Urothelium cell line (cell line): ENCODE measurements around the gene PHPT1.
"Not testable (repeated sequence)": the region's sequence is repeated elsewhere in the genome, so short reads cannot be mapped to it uniquely, and the experiment has no call there.

ENCODE experiments used
- DNase-seq: peaks from one replicate; pipeline ENCODE4 v3.0.0; 2011; ENCODE audit warnings: low spot score, mixed read lengths
- FAIRE-seq: peaks from 2 replicates; lab custom pipeline; 2011; peaks lifted over from hg19 to GRCh38; lab: Jason Lieb, UNC

Gene PHPT1

DNA sequence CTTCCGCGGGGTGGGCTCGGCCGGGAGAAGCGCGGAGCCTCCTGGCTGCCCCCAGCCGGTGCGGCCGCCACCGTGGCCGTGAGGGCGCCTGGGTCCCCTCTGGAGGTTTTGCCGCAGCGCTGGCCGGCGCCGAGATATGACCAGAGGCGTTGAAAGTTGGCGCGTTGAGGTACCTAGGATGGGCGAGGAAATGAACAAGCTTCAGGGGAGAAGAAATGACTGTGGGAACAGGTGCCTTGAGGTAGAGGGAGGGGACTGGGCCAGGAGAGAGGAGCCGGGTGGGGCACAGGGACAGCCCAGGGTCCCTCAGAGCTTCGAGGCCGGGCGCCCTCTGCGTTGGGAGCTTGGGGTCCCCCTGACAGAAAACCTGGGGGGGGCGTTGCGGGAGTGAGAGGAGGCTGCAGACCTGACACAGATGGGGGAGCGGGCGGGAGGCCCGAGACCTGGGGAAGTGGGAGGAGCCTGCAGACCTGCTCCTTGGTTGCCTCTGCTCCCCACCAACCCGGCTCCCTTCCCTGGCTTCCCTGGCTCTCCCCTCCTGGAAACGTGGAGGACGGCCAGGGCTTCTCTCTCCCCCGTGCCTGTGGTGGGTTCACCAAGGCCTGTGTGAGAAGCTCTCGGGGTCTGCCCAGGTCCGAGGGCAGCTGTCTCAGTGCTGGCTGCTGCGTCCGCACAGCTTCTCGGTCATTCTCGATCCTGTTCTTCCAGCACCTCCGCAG is 27.2 kb upstream of the PHPT1 start:
- FAIRE-seq (no peak), DNase-seq (no peak)

DNA sequence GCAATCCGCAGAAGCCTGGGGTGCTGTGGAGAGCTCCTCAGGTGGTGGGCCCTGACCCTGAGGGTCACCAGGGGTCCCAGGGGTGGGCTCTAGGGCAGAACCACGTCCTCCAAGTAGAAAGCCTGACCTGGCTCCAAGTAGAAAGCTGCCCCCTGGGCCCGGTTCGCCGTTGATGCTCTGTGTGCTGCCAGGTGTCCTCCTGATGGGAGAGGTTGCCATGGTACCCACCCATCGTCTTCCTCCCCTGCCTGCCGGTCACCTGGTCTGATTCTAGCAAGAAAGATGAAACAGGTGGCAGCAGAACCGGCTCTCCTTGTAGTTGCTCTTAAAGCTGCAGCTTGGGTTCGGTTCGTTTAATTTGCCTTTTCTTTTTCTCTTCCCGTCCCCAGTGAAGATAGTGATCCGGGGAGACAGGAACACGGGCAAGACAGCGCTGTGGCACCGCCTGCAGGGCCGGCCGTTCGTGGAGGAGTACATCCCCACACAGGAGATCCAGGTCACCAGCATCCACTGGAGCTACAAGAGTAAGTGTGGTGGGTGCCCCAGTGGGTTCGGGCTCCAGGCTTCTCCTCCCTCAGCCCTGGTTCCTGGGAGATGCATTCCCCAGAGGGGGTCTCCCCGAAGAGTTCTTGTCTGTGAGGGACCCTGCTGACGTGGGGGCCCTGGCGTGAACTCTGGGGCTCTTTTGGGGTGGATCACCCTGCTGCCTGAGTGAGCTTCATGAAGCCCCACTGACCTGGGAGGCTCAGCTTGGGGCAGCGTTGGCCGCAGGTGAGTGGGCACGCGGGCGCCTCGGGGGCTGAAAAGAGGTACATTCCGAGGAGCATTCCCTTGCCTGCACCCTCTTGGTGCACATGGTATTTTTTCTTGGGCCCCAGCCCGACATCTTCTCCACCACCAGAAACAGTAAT is 25.8 kb upstream of the PHPT1 start:
- no peak for FAIRE-seq
- DNase-seq = no peak

DNA sequence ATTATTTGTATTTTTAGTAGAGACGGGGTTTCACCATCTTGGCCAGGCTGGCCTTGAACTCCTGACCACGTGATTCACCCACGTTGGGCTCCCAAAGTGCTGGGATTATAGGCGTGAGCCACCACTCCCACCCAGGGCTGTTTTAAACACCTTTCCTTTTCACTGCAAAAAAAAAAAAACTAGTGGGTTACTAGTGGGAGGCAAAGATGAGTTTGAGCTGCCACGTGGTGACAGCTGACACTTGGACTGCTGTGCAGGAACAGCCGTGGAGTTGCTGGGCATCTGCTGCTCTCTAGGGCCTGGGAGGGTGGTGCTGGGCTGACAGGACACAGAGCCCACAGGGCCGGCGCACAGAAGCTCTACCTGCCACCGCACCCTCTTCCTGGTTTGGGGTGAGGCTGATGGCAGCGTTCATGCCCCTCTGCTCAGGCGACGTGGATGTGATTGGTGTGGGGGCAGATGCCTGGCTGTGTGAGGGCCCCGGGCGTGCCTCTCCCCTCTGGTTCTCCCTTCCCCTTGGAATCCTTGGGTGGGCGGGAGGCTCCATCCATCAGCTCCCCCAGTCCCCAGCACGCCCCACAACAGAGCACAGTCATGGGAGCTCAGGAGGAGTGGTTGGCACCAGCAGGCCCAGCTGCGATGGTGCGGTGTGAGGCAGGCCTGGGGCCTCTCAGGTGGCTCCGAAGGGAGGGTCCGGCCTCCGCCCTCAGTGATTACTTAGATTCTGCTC is 24.5 kb upstream of the PHPT1 start:
- FAIRE-seq (no peak), DNase-seq (no peak)

DNA sequence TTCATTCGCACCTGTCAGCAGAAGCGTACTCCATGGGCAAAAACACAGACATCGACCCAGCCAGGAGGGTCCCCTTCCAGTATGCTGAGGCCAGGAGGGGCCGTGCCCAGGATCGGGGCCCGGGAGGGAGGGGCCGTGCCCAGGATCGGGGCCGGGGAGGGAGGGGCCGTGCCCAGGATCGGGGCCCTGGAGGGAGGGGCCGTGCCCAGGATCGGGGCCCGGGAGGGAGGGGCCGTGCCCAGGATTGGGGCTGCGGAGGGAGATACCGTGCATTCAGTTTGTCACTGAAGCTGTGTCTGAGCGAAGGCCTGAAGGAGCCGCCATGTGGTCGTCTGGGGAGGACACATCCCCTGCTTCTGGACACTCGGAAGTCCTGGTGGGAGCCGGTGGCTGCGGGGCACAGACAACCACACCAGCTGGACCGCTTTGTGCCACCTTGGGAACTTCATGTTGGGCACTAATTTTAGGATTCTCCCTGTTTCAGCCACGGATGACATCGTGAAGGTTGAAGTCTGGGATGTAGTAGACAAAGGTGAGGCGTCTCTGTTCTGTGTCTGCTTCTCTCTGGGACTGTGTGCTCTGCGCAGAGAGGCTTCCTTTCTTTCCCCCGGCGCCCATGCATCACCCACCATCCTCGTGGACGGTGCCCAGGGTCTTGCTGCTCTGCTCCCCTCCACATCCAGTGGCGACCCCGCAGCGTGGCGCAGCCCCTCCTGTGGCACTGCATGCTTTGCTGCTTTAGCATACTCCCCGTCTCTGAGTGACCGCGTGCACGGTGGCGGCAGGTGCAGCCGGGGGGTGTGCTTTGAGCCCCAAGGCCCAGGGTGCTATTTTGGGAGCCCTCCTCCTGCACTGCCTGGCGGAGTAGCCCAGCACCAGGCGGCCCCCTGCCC is 23.7 kb upstream of the PHPT1 start:
- FAIRE-seq (no peak), DNase-seq (no peak)

DNA sequence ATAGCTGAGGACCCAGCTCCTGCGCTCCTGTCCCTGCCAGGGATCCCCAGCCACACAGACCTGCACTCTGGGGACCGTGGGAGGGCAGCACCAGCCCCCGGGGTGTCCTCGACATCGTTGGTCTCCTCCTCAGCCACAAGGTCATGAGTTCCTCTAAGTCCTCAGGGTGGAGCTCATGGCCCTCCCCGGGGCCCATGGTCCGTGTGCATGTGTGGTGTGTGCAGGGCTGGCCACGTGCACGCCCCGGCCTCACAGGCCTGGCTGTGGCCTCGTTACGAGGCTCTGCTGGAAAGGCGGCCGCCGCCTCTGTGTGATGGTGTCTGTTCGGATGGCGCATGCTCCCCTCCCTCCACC is 23.0 kb upstream of the PHPT1 start:
- FAIRE-seq (no peak), DNase-seq (no peak)

DNA sequence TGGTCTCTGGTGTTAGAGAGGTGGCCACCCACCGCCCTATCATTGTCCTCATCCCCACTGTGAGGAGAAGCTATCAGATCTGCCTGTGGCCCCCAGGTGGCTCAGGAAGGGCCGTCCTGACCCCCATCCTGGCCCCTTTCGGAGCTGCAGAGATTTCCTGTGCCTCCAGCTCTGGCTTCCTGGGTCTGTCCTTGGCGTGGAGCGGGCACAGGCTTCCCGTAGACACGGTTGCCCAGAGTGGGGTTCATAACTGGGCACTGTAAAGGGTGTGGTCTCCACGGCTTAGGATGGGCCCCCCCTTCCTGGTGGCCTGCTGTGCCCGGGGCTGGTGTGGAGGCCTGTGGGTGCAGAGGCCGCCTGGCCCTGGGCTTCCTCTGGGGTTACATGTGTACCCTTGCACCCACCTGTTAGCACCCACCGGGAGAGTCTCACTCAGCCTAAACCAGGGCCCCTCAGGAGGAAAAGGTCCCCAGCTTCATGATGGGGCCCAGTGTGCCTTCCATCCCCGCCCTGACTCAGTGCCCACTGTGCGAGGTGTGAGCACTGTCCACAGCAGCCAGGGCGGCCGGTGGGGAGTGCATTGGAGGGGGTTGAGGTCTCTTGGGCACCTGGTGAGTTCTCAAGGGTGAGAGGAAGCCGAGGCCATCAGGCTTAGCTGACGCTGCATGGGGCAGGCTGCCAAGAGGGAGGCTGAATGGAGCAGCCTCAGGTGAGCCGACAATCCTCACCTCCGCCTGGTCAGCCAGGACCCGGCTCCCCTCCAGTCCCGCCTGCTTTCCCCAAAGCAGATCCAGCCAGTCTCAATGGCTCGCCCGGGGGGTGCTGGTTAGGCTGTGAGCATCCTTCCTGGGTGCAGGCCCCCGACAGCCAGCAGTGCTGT is 22.3 kb upstream of the PHPT1 start:
- no peak for FAIRE-seq
- no peak for DNase-seq

DNA sequence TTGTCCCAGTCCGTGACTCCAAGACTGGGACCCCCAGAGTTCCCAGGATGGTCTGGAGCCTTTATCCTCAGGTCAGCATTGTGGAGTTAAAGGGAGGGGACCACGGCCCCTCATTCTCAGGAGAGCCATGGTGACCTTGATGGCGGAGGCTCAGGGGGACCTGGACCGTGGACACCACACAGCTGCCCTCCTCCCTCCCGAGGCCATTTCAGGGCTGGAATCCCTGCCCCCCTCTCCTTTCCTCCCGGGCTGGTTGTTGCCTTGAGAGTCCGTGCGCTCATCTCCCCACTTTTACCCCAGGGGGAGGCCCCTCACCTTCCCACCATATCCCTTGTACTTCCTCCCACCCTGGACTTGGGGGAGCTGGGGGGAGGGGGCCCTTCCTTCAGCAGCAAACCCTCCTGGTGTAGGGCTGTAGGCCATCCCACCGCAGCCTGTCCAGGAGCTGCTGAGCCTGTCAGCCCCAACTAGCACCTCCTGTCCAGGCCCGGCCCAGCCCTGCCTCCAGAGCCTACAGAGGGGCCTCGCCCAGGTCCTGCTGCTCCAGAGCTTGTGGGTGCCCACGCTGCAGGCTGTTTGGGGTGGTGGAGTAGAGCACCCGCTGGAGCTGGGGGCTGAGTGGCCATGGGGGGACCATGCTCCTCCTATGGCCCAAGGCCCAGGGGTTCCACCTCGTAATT is 21.3 kb upstream of the PHPT1 start:
- DNase-seq (no peak), FAIRE-seq (no peak)

DNA sequence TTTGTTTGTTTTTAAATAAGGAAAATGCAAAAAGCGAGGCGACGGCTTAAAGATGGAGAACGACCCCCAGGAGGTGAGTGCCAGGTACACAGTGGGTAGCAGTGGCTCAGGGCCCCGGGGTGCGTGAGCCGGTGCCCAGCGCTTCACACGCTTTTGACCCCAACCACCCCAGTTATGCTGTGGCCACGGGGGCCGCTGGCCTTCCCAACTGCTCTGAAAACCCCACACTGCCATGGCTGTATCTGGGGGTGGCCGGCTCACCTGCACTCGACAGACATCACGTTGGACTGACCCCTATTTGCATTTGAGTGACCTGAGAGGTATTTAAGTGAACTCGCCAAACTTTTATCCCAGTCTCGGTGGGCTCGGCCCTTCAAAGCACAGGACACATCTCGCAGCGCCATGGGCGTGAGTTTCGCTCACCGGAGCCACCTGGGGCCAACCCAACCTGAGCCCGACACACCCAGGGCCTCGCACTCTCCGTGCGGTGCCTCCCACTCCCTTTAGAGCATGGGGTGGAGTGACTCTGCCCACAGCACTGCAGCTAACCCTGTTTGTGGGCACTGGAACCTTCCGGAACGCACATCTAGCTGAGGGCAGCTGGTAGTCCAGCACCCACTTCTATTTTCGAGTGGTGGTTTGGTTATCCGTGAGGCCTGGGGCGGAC is 20.6 kb upstream of the PHPT1 start:
- FAIRE-seq (no peak), DNase-seq (no peak)

DNA sequence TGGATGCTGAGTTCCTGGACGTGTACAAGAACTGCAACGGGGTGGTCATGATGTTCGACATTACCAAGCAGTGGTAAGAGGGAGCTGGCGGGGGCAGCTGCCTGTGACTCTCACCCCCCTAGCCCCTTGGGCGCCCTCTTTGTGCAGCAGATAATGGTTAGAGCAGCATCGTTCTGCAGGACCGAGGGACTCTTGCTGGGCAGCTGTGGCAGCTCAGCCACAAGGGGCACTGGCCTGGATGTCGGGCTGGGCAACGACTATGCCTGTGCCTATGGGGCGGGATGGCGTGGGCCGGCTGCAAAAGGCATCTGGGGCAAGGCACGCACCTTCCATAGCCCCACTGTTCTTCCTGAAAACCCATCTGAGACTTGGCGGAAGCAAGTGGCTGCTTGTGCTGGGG is 19.8 kb upstream of the PHPT1 start:
- no peak for DNase-seq
- FAIRE-seq = no peak

DNA sequence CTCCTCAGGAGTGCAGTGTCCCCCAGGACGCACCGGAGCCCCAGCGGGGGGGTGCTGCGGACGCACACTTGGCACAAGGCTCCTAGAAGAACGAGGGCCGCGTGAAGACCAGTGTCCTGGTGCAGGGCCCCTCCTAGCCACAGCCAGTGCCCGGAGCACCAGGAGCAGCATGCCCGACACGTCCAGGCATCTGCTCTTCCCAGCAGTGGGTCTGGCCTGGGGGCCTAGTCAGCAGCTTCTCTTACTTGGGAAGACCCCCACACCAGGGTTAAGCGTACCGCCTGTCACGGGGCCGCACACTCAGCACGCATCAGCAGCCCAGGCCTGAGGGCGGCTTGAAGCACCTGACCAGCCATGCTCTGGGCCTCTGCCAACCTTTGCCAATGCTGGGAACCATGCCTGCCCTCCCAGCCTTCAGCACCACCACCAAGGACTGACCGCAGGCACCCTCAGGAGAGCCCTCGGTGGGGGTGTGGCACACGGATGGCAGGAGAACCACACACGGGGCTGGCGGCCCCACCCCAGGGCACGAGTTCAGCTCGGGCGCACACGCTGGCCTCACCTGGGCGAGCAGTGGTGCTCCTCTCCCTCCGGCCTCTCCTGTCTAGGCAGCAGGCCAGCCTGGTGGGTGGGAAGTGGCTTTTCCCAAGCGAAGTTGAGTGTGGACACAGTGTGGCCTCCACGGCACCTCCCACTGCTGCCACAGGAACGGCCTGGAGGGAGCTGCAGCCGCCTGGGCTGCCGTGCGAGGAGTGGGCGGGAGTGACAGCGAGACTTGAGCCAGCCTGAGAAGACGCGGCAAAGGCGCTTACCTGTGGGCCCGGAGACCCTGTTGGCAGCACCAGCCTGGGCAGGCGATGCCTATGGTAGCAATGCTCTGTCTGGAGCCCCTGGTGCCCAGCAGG is 19.0 kb upstream of the PHPT1 start:
- DNase-seq (no peak), FAIRE-seq (no peak)

DNA sequence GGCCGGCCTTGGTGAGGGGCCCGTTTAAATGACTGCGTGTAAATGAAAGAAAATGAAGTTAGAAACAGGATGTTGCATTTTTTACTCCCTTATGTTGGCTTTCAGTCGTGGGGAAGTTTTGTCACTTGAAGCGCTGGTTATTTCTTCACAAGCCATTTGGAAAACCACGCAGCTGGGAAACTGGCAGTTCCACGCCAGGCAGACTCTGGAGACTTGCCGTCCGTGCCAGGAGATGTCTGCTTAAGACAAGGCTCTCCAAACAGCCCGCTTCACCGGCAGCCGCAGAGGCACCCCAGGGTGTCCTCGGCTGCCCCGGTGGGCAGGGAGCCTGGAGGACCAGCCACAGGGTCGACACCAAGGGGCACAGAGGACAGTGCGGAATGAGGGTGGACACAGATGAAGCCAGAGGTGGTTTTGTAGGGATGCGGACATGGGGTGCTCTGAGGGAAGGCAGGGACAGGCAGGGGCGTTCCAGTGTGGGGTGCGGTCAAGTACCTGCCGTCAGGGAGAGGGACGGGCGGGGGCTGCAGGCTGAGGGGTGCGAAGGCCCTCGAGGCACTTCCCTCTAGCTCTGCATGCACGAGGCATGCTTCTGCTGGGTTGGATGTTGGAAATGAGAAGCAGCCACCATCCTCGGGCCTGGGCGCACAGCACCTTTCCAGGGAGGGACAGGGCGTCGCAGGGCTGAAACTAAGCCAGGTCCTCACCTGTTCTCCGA is 18.0 kb upstream of the PHPT1 start:
- FAIRE-seq = no peak
- no peak for DNase-seq

DNA sequence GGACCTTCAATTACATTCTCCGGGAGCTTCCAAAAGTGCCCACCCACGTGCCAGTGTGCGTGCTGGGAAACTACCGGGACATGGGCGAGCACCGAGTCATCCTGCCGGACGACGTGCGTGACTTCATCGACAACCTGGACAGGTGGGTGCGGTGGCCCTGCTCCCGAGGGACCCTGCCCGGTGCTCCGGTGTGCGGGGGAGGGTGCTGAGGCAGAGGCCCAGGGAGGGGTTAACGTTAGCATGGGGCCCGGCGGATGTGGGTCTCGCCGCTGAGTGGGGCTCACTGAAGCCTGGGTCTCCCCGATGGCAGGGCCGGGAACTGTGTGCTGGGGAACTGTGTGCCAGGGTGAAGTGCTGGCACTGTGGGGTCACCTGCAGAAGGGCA is 17.5 kb upstream of the PHPT1 start:
- FAIRE-seq (no peak), DNase-seq (no peak)

DNA sequence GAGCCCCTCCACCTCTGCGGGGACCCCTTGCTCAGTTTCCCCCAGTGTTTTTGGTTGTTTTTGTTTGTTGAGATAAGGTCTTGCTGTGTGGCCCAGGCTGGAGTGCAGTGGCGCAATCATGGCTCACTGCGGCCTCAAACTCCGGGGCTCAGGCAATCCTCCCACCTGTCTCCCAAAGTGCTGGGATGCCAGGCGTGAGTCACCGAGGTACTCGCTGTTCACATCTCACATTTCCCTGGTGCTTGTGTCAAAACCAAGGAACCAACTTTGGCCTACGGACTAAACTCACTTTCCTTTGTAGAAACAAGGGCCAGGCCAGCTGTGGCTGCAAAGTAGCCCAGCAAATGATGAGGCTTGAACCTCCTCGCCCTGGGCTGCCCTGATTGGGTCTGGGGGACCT is 16.6 kb upstream of the PHPT1 start:
- no peak for FAIRE-seq
- no peak for DNase-seq

DNA sequence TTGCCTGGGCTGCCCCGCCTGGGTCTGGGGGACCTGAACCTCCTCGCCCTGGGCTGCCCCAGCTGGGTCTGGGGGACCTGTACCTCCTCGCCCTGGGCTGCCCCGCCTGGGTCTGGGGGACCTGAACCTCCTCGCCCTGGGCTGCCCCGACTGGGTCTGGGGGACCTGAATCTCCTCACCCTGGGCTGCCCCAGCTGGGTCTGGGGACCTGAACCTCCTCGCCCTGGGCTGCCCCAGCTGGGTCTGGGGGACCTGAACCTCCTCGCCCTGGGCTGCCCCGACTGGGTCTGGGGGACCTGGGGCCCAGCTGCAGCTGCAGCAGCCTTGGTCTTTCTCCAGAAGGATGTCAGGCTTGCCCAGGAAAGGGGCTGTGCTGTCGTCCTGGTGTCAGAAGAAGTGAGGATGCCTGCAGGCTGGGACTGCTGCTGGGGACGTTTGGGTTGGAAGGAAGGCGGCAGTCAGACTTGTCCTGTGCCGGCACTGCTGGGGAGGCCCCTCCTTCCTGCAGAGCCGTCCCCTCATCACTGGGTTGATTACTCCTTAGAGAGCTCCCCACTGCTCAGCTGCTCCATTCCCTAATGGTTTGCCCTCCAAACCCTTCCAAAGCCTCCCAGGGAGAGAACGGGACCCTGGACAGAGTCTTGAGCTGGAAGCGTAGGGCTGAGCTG is 15.7 kb upstream of the PHPT1 start:
- FAIRE-seq, DNase-seq: not testable (repeated sequence)

DNA sequence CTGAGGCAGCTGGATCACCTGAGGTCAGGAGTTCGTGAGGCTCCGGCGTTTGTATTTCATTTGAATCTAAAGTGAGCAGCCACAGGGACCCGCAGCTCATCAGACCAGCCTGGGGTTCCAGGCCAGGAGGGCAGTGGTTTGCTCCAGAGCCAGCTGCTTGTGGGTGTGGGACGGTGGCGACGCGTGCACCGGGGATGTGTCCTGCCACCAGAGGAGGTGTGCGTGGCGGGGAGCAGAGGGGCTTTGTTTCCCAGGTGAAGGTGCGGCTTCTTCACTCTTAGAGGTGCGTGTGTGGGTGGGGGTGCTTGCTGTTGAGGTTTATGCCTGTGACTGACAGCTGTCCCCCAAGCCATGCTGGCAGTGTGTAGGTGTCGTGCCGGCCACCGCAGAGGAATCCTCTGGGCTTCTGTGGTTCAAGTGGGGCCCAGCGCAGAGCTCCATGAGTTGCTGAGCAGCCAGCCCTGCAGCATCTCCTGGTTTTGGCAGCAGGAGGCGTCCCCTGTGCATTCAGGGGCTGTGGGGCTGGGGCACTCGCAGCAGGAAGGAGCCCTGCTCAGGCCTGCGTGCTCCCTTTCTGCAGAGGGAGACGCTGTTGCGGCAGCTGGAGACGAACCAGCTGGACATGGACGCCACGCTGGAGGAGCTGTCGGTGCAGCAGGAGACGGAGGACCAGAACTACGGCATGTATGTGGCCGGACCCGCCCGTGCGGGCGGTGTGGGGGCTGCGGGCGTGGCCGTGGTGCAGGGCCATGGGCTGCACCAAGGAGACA is 13.9 kb upstream of the PHPT1 start:
- no peak for FAIRE-seq
- no peak for DNase-seq
